Activated T-cell treated with anti-CD3 and anti-CD28 coated beads for 24 hours (primary cell): Measurements from ENCODE around the gene PRDM12.

Experiments used
- DNase-seq: peaks from one replicate; pipeline ENCODE4 v3.0.0-alpha.2; 2020; ENCODE audit warnings: low read depth

The PRDM12 gene

DNA sequence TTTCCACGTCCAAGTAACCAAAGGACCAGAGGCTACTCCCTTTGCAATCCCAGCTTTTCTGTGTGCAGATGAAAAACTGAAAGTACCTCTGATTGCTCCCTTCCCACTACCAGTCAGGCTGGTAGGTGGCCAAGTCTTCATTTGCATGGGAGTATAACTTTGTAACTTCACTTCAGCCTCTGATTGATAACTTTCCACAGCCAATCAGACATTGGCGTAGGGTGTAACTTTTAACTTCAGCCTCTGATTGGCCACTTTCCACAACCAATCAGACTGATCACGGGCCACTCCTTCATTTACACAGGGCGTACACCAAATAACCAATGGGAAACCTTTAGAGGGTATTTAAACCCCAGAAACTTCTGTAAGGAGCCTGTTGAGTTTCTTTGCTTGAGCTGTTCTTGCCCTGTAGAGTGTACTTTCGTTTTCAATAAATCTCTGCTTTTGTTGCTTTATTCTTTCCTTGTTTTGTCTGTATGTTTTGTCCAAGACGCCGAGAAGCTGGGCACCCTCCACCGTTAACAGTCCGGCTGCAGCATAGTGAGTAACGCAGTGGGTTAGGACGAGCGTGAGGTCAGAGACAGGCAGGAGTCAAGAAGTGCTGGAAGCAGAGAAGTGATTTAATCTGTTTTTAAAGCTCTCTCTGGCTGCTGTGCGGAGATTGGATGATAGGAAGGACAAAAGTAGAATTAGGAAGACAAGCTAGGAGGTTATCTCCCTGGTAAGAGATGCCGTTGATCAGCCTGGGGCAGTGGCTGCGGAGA is 25.7 kb downstream of the PRDM12 start:
- DNase-seq, result no peak

- no peak for DNase-seq
Measured at GRCh38 chr9:130692321-130692720, 27.9 kb downstream of the PRDM12 start.

DNA sequence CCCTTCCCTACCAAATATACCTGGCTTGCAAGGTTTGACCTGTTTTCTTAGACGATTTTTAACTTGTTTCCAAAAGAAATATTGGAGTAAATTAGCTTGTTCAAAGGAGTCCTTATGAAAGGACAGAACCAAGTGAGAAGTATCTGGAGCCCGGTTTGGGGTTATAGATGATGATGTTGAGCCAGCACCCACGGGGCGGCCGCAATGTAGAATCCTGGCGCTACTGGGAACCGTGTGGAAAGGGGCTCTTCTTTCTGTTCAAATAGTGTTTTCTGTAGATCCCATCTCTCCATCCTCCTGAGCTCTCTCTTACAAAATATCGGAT is 28.7 kb downstream of the PRDM12 start:
- DNase-seq, result no peak

GRCh38 chr9:130693426-130694191 is 29.2 kb downstream of the PRDM12 start, which contains the start of gene EXOSC2:
TSS of gene EXOSC2 (plus strand) at chr9:130693780. CDS start at chr9:130693792, 12 bp downstream.
- DNase-seq, result peak; percentile 98

GRCh38 chr9:130694205-130694604 is 29.8 kb downstream of the PRDM12 start:
- no peak for DNase-seq

DNA sequence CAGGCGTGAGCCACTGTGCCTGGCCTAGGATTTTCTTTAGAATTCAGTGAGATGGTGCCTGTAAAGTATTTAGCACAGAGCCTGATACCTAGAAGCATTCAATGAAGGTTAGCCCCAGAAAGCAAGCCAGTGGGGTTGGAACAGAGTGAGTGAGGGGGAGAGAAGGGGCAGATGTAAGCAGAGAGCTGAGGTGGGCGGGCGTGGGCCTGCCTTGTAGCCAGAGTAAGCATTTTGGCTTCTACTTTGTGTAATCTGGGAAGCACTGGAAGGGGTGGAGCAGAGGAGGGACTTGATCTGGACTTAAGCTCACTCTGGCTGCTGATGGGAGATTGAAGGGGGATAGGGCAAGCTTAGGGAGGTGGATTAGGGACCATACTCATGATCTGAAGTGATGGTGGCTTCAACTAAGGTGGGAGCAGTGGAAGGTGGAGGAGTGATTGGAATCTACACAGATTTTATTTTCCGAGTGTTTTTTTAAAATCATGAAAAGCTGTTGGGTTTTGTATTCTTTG is 31.8 kb downstream of the PRDM12 start:
- DNase-seq, result no peak

DNA sequence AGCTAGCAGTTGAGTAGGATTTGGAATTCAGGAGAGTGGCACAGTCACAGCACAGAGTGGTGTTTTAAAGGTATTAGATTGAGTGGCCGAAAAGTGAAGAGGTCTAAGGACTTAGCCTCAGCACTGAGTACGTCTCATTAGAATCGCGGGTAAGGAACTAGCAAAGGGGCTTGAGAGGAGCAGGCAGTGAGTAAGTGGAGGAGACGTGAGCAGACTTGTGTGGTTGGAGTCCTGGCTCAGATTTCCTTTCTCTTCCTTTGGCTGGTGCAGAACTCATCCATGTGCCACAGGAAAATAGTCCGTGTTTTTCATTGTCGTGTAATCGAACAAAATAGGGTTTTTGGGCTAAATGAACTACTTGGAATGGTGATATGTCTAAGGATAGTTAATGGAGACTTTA is 32.6 kb downstream of the PRDM12 start:
- no peak for DNase-seq

DNA sequence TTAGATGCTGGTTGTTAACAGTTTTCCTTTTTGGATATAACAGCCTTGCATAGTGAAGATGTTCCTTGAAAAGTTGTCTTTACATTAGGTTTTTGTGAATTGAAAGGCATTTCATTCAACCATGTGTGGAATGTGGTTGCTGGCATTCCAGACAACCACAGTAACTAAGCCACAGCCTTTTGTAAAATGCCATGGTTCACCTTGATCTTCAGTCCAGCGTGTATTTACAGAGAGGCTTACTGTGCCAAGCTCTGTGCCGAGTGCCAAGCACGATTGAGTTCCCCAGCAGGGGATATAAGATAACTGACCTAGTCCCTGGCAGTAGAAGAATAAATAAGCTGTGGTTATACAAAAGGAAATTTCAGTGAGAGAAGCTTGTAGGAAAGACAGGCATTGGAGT is 34.1 kb downstream of the PRDM12 start:
- no peak for DNase-seq

GRCh38 chr9:130699047-130699446 is 34.7 kb downstream of the PRDM12 start:
- DNase-seq, result no peak

DNA sequence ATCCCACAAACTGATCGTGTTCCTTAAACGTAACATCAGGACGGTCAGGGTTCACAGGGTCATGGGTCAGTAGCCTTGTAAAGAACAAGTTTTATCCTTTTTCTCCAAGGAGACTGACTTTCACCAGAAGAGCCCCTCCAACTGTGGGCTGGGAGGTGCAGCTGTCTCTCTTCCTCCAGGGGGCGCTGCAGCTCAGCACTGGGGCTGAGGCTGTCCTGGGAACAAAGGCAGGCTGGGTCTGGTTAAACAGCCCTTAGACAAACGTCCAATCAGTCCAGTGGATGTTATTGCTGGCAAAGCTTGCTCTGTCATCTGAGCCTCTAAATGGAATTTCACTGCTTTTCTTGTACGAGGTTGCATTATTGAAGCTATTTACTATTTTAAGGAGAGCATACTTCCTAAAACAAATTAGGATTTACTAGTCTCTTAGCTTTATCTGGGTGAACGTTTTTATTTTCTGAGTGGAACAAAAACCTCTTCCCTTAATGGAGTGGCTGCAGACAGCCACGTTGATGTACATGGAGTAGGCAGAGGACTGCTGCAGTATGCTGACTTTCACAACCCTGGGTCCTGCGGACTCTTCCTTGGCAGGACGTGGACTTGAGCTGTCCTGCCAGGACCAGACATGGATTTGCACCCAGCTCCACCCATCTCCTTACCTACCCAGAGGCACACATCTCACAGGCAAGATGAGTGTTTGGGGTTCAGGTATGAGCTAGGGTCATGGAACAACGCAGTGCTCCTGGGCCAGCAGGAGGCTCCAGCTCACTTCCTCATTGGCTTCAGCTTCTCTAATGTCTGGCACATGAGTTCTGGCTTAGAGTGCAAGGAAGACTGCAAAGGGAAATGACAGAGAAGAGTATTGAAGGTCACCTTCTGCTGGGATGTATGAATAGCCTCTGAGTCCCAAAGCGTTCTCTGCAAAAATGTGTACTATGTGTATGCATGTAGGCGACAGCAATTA is 36.9 kb downstream of the PRDM12 start:
- peak; percentile 55 for DNase-seq

GRCh38 chr9:130703501-130703900 is 39.1 kb downstream of the PRDM12 start:
- DNase-seq, result no peak

DNA sequence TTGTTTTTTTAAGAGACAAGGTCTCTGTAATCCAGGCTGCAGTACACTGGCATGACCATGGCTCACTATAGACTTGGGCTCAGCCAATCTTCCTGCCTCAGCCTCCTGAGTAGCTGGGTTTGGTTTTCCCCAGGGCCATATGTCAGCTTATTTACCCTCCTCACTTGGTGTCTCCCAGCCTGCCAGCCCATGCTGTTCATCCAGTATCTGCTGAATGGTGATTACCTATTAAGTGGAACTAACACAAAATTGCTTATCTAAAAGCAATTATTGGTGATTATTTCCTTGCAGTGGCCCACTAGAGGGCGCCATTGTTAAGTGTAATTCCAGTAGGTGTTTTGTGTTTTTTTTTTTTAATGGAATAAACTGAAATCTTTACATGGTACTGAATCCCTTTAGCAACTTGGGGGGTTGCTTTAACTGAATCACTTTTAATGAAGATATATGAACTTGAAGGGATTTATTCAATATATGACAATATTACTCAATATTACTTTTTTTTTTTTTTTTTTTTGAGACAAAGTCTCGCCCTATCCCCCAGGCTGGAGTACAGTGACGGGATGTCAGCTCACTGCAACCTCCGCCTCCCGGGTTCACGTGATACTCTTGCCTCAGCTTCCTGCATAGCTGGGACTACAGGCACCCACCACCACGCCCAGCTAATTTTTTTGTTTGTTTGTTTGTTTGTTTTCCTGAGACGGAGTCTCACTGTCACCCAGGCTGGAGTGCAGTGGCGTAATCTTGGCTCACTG is 43.0 kb downstream of the PRDM12 start:
- DNase-seq, result peak; percentile 46

DNA sequence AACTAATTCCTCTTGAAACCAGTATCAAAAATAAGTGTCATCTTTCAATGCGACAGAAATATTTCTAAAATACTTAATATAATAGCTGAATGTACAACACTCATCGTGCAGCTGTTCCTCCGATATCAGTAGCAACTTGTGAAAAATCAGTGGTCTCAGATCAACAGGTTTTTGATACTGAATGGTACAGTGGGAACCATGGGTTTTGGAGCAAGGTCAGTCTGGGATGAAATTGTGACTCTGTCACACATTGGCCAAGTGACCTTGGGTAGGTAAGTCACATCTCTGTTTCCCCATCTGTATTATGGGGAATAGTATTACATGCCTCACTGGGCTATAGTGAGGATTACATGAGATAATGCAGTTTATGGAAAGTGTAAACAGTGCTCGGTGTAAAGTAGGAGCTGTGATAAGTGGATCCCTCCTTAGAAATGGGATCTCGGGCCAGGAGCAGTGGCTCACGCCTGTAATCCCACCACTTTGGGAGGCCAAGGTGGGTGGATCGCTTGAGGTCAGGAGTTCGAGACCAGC is 46.5 kb downstream of the PRDM12 start:
- no peak for DNase-seq

DNA sequence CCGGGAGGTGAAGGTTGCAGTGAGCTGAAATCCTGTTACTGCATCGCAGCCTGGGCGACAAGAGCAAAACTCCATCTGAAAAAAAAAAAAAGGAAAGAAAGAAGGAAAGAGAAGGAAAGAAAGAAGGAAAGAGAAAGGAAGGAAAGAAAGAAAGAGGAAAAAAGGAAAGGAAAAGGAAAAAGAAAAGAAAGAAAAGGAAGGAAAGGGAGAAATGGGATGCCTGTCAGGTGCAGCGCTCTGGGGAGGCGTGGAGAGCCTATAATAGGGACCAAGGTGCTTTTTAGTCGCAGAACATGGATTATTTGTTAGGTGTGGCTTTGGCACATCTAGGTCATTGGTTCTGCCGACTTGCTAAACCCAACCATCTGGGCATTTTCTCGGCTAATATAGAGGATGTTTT is 47.1 kb downstream of the PRDM12 start:
- no peak for DNase-seq

DNA sequence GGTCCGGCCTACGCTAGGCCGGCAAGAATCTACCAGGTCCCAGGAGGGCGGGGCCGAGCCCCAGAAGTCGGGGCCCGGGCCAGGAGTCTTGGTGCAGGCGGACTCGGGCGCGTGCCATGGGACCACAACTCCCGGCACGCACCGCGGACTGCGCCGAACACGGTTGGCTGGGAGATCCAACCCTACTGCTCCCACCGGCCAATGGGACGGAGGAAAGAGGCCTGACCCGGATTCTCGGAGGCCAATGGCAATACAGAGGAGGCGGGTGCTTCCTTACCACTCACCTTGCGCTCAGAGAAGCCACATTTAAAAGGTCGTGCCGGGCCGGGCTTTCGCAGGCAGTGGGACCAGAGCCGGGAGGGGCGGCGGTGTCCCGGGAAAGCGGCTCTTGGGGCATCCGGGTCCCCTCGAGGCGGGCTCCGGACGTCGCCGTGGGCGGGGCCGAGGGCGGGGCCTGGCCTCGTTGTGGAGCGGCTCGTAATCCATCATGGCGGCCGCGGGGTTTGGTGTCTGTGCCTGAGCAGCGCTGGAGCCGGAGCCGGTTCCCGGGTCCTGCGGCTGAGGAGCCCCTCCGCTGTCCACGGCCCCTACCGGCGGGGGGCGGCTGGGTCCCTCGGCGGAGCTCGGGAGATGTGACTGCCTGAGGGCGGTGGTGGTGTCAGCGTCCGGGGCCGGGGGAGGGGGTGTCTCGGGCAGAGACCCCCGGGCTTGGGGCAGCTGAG is 48.3 kb downstream of the PRDM12 start:
- peak; percentile 94 for DNase-seq

GRCh38 chr9:130713286-130713960 is 49.0 kb downstream of the PRDM12 start:
- DNase-seq, result no peak

DNA sequence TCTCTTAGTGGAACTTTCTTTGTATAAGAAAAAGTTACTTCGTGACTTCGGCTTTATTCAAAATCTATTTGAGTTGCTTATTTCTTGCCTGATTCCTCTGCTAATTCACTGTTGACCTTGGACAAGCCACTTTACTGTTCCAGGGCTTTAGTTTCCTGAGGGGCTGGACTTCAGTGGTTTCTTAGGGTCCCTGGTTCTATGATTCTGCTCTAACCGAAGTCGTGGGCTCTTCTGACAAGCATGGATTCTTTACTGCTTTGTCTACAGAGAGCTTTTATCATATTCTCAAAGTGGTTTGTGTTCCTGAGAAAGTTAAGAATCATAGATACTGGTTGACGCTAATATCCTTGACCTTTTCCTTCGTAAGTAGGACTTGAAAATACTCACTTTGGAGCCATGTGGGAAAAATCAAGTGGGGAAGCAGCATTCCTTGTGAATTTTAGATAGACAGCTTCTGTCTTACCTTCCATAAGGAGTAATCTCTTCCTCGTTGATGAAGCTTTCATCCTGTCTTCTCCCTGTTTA is 50.3 kb downstream of the PRDM12 start:
- no peak for DNase-seq

- DNase-seq, result no peak
Measured at GRCh38 chr9:130715270-130715669, 50.9 kb downstream of the PRDM12 start.

- DNase-seq, result no peak
Measured at GRCh38 chr9:130718562-130718961, 54.2 kb downstream of the PRDM12 start.

DNA sequence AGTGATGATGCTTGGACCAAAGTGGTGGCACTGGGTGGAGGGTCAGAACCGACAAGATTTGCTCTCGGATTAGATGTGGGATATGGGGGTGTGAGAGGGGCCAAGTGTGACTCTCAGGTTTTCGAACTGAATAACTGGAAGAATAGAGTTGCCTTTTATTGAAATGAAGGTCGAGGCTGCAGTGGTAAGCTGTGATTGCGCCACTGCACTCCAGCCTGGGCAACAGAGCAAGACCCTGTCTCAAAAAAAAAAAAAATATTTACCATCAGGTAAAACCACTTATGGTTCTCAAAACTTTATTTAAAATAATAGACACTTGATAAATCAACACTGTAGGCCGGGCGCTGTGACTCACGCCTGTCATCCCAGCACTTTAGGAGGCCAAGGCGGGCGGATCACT is 56.4 kb downstream of the PRDM12 start:
- DNase-seq, result no peak
